HepG2 (cell line): Measurements from ENCODE around the gene FSD1. TPM values are rescaled to one million over a fixed set of nuclear protein-coding genes. Genes with fewer than 3 reads are reported as not detected.

Experiments used
- GABPB1 ChIP-seq: IDR thresholded peaks from 2 replicates; pipeline ENCODE4 v1.6.1; 2016; ENCODE audit warnings: mild to moderate bottlenecking, missing genetic modification reagents, moderate library complexity, missing compliant biosample characterization
- HES4 ChIP-seq: sonication (generic); formaldehyde crosslinking; IDR thresholded peaks from 2 replicates; pipeline ENCODE4 v1.9.0; 2021; ENCODE audit warnings: mild to moderate bottlenecking, missing genetic modification reagents, borderline replicate concordance
- HNF1B ChIP-seq: sonication (generic); formaldehyde crosslinking; IDR thresholded peaks from 2 replicates; pipeline ENCODE4 v1.5.1; 2020; ENCODE audit warnings: mild to moderate bottlenecking, moderate library complexity, missing genetic modification reagents
- MTF2 ChIP-seq: sonication (generic); formaldehyde crosslinking; IDR thresholded peaks from 2 replicates; pipeline ENCODE4 v1.5.0; 2020; ENCODE audit warnings: missing genetic modification reagents, borderline replicate concordance
- PHF8 ChIP-seq: sonication (generic); formaldehyde crosslinking; IDR thresholded peaks from 2 replicates; pipeline ENCODE4 v1.5.0; 2020; ENCODE audit warnings: missing genetic modification reagents
- POLR2AphosphoS5 ChIP-seq: IDR thresholded peaks from 2 replicates; pipeline ENCODE4 v1.6.1; 2012; ENCODE audit warnings: low read depth, low read length
- PRMT3 ChIP-seq: sonication (generic); formaldehyde crosslinking; IDR thresholded peaks from 2 replicates; pipeline ENCODE4 v1.8.1; 2022; ENCODE audit warnings: low read depth, mild to moderate bottlenecking, moderate library complexity, missing genetic modification reagents, borderline replicate concordance
- RNF219 ChIP-seq: sonication (generic); formaldehyde crosslinking; IDR thresholded peaks from 2 replicates; pipeline ENCODE4 v1.5.0; 2020; ENCODE audit warnings: mild to moderate bottlenecking, missing genetic modification reagents
- RXRA ChIP-seq: sonication (generic); formaldehyde crosslinking; IDR thresholded peaks from 2 replicates; pipeline ENCODE4 v1.5.1; 2020; ENCODE audit warnings: missing genetic modification reagents
- TBX2 ChIP-seq: sonication (generic); formaldehyde crosslinking; IDR thresholded peaks from 2 replicates; pipeline ENCODE4 v1.5.0; 2020; ENCODE audit warnings: missing genetic modification reagents, mild to moderate bottlenecking, borderline replicate concordance
- ZBTB20 ChIP-seq: sonication (generic); formaldehyde crosslinking; IDR thresholded peaks from 2 replicates; pipeline ENCODE4 v1.8.1; 2023; ENCODE audit warnings: missing genetic modification reagents, low read depth, mild to moderate bottlenecking, borderline replicate concordance
- ZEB1 ChIP-seq: IDR thresholded peaks from 2 replicates; pipeline ENCODE4 v1.6.1; 2012; ENCODE audit warnings: mild to moderate bottlenecking, low read depth, inconsistent platforms; ENCODE audit not compliant: insufficient replicate concordance
- ZNF484 ChIP-seq: sonication (generic); formaldehyde crosslinking; IDR thresholded peaks from 2 replicates; pipeline ENCODE4 v1.5.1; 2020; ENCODE audit warnings: mild to moderate bottlenecking, low read depth, missing genetic modification reagents, borderline replicate concordance
- ZNF558 ChIP-seq: sonication (generic); formaldehyde crosslinking; IDR thresholded peaks from 2 replicates; pipeline ENCODE4 v1.9.0; 2022; ENCODE audit warnings: mild to moderate bottlenecking, missing genetic modification reagents, borderline replicate concordance
- ZNF776 ChIP-seq: sonication (generic); formaldehyde crosslinking; IDR thresholded peaks from 2 replicates; pipeline ENCODE4 v1.4.0; 2020; ENCODE audit warnings: mild to moderate bottlenecking, missing genetic modification reagents
- polyA plus RNA-seq, 8 experiments: library from polyadenylated mRNA; depleted of rRNA in 3 of 8; stranded (reverse) in 7 of 8; unstranded in 1 of 8; fragments of >200 nt; fragmentation: Illumina TruSeq in 4 of 8; extraction: Trizol in 4 of 8; gene quantifications; 2 replicates each; pipeline versions ENCODE4 v1.2.1 to v1.2.3, GENCODE V29; 2011 to 2016; ENCODE audit warnings: low read depth in 4 of 8, missing spikeins in 1 of 8, mixed read lengths in 1 of 8; ENCODE audit not compliant: insufficient read depth in 1 of 8
- total RNA-seq, 5 experiments: library from RNA; depleted of rRNA; stranded (reverse); fragments of >200 nt; fragmentation: Illumina TruSeq; extraction: Trizol; gene quantifications; 2 replicates each; pipeline ENCODE4 v1.2.3, GENCODE V29; 2016; ENCODE audit warnings: low read depth in 1 of 5
- TF ChIP-seq, protein P1 (sequence below): sonication (generic); formaldehyde crosslinking; IDR thresholded peaks from 2 replicates; pipeline ENCODE4 v1.4.0; 2020; ENCODE audit warnings: missing genetic modification reagents

Gene FSD1
- total and polyA plus RNA-seq, 2 of the 13 experiments (the other 11 are each of a cell fraction or from before 2014, with no cell fraction given): 0.29 to 0.66 TPM

- TF ChIP-seq ZNF558 (CRISPR knock-in tag) (0 out of 2 replicates have a peak, but pooled peaks have one; percentile 15), PHF8 (CRISPR knock-in tag) (peak; percentile 48; the same call in 1 of the 2 replicates), MTF2 (peak; percentile 19; the same call in 1 of the 2 replicates), ZNF776 (CRISPR knock-in tag) (peak; percentile 16; the same call in 1 of the 2 replicates), HNF1B (CRISPR knock-in tag) (0 out of 2 replicates have a peak, but pooled peaks have one; percentile 8), HES4 (CRISPR knock-in tag) (peak; percentile 27; the same call in 1 of the 2 replicates), ZBTB20 (CRISPR knock-in tag) (peak; percentile 36; the same call in 1 of the 2 replicates), ZNF484 (no peak), RNF219 (CRISPR knock-in tag) (no peak), GABPB1 (CRISPR knock-in tag) (0 out of 2 replicates have a peak, but pooled peaks have one; percentile 11), RXRA (0 out of 2 replicates have a peak, but pooled peaks have one; percentile 14), ZEB1 (peak; percentile 40), POLR2AphosphoS5 (0 out of 2 replicates have a peak, but pooled peaks have one; percentile 21), PRMT3 (CRISPR knock-in tag) (no peak), TBX2 (CRISPR knock-in tag) (peak; percentile 39; the same call in 1 of the 2 replicates)
- TF ChIP-seq, protein P1, sequence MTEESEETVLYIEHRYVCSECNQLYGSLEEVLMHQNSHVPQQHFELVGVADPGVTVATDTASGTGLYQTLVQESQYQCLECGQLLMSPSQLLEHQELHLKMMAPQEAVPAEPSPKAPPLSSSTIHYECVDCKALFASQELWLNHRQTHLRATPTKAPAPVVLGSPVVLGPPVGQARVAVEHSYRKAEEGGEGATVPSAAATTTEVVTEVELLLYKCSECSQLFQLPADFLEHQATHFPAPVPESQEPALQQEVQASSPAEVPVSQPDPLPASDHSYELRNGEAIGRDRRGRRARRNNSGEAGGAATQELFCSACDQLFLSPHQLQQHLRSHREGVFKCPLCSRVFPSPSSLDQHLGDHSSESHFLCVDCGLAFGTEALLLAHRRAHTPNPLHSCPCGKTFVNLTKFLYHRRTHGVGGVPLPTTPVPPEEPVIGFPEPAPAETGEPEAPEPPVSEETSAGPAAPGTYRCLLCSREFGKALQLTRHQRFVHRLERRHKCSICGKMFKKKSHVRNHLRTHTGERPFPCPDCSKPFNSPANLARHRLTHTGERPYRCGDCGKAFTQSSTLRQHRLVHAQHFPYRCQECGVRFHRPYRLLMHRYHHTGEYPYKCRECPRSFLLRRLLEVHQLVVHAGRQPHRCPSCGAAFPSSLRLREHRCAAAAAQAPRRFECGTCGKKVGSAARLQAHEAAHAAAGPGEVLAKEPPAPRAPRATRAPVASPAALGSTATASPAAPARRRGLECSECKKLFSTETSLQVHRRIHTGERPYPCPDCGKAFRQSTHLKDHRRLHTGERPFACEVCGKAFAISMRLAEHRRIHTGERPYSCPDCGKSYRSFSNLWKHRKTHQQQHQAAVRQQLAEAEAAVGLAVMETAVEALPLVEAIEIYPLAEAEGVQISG (CRISPR knock-in tag): peak; percentile 9; the same call in 1 of the 2 replicates
Observed at GRCh38 chr19:4338441-4339355, 34.3 kb downstream of the FSD1 start, which contains the start of gene STAP2 (continued).
